ENCODE data around the gene NEDD4L.

The NEDD4L gene

GRCh38 chr18:58402951-58403702, 359.1 kb downstream of the NEDD4L start:
- in situ Hi-C loops (cut with MboI; ENCODE audit: low pct_unique_long_range_greater_than_20kb, low sequenced_read_pairs) = no loop called here
- DNase-seq = no peak

GRCh38 chr18:58403799-58404455, 359.9 kb downstream of the NEDD4L start:
- in situ Hi-C loops (cut with MboI; ENCODE audit: low pct_unique_long_range_greater_than_20kb, low sequenced_read_pairs) = no loop called here

GRCh38 chr18:58405107-58405898, 361.3 kb downstream of the NEDD4L start:
- DNase-seq = no peak
- in situ Hi-C loops (cut with MboI; ENCODE audit: low pct_unique_long_range_greater_than_20kb, low sequenced_read_pairs) = no loop called here

More at GRCh38 chr18:58403799-58404455, 359.9 kb downstream of the NEDD4L start:
- DNase-seq = no peak

- in situ Hi-C loops (cut with MboI; ENCODE audit: low pct_unique_long_range_greater_than_20kb, low sequenced_read_pairs) = no loop called here
- no peak for DNase-seq
Measured at GRCh38 chr18:58407263-58407648, 363.2 kb downstream of the NEDD4L start.

- in situ Hi-C loops (cut with MboI; ENCODE audit: low pct_unique_long_range_greater_than_20kb, low sequenced_read_pairs) = no loop called here
- DNase-seq = no peak
Measured at GRCh38 chr18:58407649-58408407, 363.8 kb downstream of the NEDD4L start.

GRCh38 chr18:58408665-58409064, 364.6 kb downstream of the NEDD4L start:
- no peak for DNase-seq
- in situ Hi-C loops (cut with MboI; ENCODE audit: low pct_unique_long_range_greater_than_20kb, low sequenced_read_pairs) = no loop called here

- no peak for DNase-seq
- in situ Hi-C loops (cut with MboI; ENCODE audit: low pct_unique_long_range_greater_than_20kb, low sequenced_read_pairs) = no loop called here
Measured at GRCh38 chr18:58409802-58410445, 365.9 kb downstream of the NEDD4L start.

- in situ Hi-C loops (cut with MboI; ENCODE audit: low pct_unique_long_range_greater_than_20kb, low sequenced_read_pairs) = no loop called here
Measured at GRCh38 chr18:58411323-58411722, 367.3 kb downstream of the NEDD4L start.

GRCh38 chr18:58412844-58413666, 369.0 kb downstream of the NEDD4L start:
- DNase-seq = no peak

More at GRCh38 chr18:58411323-58411722, 367.3 kb downstream of the NEDD4L start:
- DNase-seq = no peak

GRCh38 chr18:58413667-58414628, 369.9 kb downstream of the NEDD4L start:
- DNase-seq = no peak
- in situ Hi-C loops (cut with MboI; ENCODE audit: low pct_unique_long_range_greater_than_20kb, low sequenced_read_pairs) = no loop called here

More at GRCh38 chr18:58412844-58413666, 369.0 kb downstream of the NEDD4L start:
- in situ Hi-C loops (cut with MboI; ENCODE audit: low pct_unique_long_range_greater_than_20kb, low sequenced_read_pairs) = no loop called here

GRCh38 chr18:58416014-58416703, 372.1 kb downstream of the NEDD4L start:
- in situ Hi-C loops (cut with MboI; ENCODE audit: low pct_unique_long_range_greater_than_20kb, low sequenced_read_pairs) = no loop called here
- no peak for DNase-seq

- DNase-seq = no peak
- in situ Hi-C loops (cut with MboI; ENCODE audit: low pct_unique_long_range_greater_than_20kb, low sequenced_read_pairs) = no loop called here
Measured at GRCh38 chr18:58416704-58417683, 373.0 kb downstream of the NEDD4L start.

GRCh38 chr18:58417752-58418151, 373.7 kb downstream of the NEDD4L start:
- in situ Hi-C loops (cut with MboI; ENCODE audit: low pct_unique_long_range_greater_than_20kb, low sequenced_read_pairs) = no loop called here

GRCh38 chr18:58418361-58418760, 374.3 kb downstream of the NEDD4L start:
- in situ Hi-C loops (cut with MboI; ENCODE audit: low pct_unique_long_range_greater_than_20kb, low sequenced_read_pairs) = no loop called here
- DNase-seq = no peak

More at GRCh38 chr18:58417752-58418151, 373.7 kb downstream of the NEDD4L start:
- no peak for DNase-seq

- DNase-seq = no peak
- in situ Hi-C loops (cut with MboI; ENCODE audit: low pct_unique_long_range_greater_than_20kb, low sequenced_read_pairs) = no loop called here
Measured at GRCh38 chr18:58419587-58420199, 375.7 kb downstream of the NEDD4L start.

Data from KBM-7 (cell line).